Fibroblast of skin of right quadriceps (primary cell): ENCODE results near the gene ANXA6.

Experiments used
- DNase-seq: peaks from one replicate; pipeline ENCODE4 v3.0.0-alpha.2; 2013

Gene ANXA6

DNA sequence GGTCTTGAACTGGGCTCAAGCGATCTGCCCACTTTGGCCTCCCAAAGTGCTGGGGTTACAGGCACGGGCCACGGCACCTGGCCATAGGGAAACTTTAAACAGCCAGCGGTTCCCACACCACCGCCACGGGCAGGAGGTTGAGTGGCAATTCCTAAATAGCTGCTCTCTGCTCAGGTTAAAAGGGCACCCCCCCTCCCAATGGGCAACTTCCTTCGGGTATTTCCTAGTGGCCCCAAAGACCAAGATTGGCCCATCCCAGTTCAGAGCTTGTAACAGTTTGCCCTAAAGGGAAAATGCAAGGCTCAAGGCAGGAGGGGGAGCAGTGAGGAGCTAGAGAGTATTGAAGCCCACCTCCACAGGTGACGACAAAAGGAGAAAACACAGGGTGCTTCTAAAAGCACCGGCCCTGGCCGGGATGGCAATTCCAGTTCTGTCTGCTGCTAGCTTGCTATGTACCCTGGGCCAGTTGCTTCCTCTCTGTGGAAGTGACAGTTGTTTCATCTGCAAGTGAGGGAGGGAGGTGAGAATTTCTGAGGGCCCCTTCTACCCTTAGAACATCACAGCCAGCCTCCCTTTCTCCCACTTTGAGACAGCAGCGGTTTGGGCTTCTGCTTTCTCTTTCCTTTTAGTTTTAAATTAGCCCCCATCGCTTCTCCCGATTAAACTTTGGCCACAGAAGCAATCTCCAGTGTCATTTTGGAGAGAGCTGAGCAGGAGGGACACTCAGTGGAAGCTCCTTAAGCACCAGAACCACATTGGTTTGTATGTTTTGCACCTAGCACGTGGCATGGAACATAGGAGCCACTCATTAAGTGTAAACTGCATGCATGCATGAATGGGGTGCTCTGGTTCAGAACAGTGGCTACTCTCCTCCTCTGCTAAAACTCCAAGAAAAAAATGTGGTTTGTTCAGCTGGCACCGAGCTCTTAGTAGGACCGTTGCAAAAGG, 59.5 kb downstream of the ANXA6 start:
- DNase-seq, result no peak

GRCh38 chr5:151097061-151097460, 60.5 kb downstream of the ANXA6 start:
- no peak for DNase-seq

GRCh38 chr5:151096001-151096373, 61.6 kb downstream of the ANXA6 start:
- no peak for DNase-seq

GRCh38 chr5:151095341-151096000, 62.1 kb downstream of the ANXA6 start:
- DNase-seq, result peak; percentile 21

GRCh38 chr5:151094852-151095245, 62.7 kb downstream of the ANXA6 start:
- DNase-seq, result peak; percentile 29

DNA sequence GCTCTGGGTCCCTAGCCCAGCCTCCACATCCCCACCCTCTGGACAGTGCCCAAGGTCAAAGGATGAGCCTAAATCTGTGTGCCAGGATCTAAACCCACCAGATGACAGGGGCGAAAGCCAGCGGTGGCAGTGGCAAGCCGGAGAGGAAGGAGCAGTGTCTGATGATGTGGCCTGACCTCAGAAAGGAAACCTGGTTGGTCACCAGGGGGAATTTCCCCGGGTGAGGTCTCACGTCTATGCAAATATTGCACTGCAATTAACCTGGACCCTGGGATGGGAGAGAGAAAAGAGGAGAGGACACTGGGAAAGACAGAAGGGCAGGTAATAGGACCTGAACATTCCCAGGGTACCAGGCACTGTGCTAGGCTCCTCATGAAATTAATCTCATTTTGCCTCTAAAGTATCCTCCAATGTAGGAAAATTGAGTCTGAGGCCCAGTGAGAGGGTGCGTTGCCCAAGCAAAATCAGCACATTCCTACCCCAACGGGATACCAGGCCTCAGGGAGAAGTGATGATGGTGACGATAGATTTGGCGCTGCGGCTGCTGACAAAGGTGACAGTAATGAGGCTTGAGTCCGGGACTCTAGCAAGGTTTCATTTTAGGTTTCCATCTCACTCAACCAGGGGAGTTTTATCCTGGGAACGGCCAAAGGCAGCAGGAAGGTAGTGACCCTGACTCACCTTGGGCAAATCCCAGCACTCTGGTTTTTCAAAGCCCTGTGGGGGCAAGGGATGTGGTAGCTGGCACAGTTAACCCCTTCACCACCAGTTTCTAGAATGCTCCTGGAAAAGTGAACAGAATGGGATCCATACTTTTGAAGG, 63.3 kb downstream of the ANXA6 start:
- DNase-seq, result peak; percentile 15

- DNase-seq, result peak; percentile 96
These were observed 64.1 kb downstream of the ANXA6 start for GRCh38 chr5:151093476-151093889.

DNA sequence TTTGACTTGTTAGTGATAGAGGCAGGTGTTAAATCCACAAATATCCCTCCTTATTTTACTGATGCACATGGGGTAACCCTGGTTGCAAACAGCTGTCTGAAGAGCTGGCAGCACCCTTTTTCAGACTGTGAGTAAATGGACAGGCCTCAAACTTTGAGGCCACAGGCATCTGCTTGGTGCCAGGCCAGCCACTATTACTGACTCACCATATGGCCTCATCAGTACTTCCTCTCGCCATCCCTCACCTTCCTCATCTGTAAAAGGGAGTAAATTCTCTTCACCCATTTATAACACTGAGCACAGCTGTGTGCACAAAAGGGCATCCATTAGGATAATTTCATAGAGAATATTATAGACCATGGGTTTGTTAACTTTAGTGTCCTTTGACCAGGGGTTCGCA, 64.8 kb downstream of the ANXA6 start:
- DNase-seq, result peak; percentile 72

DNA sequence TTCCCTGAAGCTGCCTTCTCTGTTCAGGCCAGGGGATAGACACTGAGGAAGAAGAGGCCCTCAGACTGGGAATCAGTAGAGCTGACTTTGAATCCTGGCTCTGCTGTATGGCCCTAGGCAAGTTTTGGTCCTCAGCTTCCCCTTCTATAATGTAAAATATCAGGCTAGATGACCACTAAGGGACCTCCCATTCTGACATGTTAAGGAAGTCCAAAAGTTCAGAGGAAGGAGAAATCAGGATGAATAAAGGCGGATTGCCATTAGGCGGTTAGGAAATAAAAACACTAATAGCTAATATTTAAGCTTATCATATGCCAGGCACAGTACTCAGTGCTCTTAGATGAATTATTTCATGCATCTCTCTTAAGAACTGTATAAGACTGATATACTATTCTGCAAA, 67.9 kb downstream of the ANXA6 start:
- DNase-seq, result no peak

- DNase-seq, result no peak
These were observed 68.6 kb downstream of the ANXA6 start for GRCh38 chr5:151088986-151089385.

GRCh38 chr5:151087486-151087885, 70.1 kb downstream of the ANXA6 start:
- DNase-seq, result no peak

DNA sequence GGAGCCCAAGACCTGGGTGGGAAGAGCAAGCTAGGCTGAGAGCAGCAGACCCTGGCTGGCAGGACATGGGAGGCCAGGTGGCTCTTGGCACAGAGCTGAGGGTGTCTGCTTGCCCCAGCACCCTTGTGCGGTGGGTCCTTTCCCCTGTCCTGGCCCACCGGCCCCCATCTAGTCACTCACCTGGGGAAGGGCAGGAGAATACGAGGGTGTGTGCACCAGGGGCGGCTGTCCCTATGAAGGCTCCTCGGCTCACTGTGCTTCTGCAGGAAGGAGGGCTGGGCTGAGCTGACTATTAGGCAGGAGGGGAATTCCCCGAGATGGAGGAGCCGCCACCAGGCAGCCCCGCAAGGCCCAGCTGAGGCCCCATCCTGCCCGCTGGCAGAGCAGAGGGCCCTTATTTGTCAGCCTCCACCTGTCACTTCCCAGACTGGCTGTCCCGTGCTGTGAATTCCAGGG, 70.6 kb downstream of the ANXA6 start:
- DNase-seq, result no peak

GRCh38 chr5:151086192-151086869, 71.2 kb downstream of the ANXA6 start:
- no peak for DNase-seq

- DNase-seq, result no peak
These were observed 72.0 kb downstream of the ANXA6 start for GRCh38 chr5:151085517-151086041.

- no peak for DNase-seq
These were observed 73.2 kb downstream of the ANXA6 start for GRCh38 chr5:151084363-151084762.

DNA sequence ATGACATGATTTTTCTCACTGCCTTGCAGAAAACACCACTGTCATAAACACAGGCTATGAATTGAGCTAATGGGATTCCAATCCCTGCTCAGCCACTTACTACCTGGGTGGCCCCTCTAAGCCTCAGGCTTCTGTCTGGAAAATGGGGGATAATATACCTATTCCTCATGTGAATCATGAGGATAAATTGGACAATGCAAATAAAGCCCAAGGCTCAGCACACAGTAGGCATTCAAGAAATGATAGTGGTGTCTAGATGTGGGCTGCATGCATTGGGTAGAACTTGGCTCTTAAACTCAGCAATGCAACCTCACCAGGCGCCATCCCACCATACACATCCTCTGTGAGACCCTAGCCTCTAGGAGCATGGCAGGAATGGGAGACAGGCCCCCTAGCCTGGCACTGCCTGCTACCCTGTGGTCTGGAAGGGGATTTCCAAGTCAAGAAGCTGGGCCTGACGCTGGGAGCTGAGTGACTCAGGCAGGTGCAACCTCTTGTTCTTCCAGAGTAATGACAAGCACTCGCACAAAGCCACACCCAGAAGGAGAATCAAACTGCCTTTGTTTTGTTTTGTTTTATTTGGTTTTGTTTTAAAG, 74.4 kb downstream of the ANXA6 start:
- no peak for DNase-seq

DNA sequence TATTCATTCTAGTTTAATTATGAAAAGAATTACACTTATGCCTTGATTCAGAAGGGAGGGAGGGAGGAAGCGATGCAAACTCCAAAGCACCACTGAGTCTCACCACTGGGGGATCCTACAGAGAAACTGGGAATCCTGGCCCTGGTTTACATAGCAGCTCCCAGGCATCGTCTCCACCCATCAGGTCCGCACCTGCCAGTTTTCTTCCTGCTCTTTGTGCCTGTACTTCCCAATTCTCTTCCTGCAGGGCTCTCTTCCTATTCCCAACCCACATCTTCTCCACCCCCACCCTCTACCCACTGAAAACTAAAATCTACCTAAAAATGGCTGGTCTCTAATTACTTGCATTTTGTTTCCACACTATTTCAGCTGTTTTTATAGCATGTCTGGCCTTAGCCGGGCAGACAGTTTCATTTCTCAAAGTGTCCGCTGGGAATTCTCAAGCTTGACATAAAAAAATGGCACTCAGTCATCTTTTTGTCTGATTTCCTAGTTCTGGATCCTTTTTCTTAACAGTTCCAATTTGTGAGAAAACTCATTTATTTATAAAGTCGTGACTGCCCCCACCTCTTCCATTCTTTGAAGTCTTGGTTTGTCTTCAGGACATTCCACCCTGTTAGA, 75.2 kb downstream of the ANXA6 start:
- DNase-seq, result no peak

DNA sequence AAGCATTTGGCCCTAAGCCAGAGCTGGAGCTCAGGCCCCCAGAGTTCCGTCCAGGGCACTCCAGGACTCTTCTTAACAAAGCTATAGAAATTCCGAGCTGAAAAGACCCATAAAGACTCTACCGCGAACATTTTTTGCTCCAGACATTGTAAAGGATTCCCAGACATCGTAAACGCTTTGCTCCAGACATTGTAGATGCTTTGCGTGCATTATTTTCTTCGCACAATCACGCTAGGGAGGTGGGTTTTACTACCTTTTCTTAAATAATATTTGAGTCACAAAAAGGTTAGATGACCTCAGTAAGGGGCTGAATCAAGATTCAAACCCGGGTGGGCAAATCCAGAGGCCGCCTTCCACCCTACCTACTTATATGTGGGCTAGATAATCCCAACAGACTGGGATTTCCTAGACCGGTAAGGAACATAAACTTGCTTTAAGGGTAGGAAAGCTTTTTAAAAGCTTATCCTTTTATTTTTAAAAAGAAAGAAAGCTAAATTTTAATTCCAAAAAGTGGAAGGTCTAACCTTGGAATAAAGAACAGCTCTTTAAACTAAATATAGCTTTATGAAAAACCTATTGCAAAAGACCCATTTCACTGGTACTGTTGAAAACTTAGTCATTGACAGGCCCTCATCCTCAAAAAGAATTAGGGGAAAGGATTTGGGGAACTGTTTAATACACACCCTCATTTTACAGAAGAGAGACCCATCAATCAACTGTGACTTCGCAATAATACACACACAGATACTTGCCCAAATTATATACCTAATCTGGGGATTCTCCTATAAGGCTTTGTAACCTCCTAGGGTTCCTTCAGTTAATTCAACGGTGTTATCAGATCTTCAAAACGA, 75.9 kb downstream of the ANXA6 start:
- DNase-seq, result peak; percentile 84

DNA sequence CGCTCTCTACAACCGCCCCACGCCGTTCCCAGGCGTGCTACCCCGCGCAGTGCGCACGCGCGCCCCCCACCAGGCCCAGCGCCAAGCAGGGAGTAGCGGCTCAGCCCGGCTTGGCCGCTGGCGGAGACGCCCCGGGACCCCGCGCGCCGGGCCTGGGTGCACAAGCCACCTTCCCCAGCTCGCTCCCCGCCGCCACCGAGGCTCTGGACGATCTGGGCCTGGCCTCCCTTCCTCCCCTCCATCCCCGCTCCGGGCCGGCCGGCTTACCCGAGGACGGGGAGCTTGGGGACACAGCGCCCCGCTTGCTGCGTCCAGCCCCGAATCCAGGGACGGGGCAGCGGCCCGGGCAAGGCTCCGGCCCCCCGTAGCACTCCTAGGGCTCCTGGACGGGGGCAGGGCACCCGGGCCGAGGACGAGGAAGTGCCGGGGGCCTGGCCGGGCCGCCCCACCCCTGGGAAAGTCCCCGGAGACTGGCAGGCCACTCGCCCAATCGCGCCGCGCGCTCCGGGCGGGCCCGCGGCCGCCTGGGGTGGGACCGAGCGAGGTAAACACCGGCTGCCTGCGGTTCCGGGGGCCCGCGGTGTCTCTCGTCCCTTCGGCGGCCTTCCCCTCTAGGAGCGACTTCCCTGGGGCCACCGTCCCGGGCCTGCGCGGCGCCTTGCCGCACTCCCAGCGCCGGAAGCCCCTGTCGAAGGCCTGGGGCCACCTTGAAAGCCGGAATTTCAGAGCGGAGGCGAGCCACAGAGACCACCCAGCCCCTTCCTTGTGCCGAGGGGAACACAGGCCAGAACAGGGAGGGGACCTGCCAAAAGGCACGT, 76.8 kb downstream of the ANXA6 start, which contains the start of gene TNIP1:
TNIP1 (minus strand) TSS at position 422 of the 818 bp plus-strand sequence. CDS start 15,939 bp downstream, outside the sequence.
- peak; percentile 94 for DNase-seq
